Right kidney (tissue), 1 donor: Measurements from ENCODE around the gene SLC44A1.

Experiments
- DNase-seq: peaks from one replicate; pipeline ENCODE4 v3.0.0-alpha.2; 2016

The SLC44A1 gene

DNA sequence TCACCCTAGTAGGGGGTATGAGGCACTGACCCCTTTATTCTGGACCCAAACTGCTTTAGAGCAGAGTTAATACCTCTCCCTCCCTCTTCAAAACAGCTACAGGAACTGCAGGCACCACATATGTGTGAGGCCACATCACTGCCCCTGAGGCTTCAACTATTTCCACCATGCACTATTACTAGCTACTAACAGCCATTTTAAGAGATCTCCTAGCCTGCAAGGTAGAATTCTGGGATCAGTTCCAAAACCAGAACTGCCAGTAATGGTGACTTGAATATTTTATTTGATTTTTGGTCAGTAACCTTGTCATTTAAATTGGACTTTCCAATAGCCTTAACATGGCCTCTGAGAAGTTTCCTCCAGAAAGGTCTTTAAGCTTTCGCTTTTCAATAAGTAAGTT, 148.1 kb downstream of the SLC44A1 start:
- no peak for DNase-seq

DNA sequence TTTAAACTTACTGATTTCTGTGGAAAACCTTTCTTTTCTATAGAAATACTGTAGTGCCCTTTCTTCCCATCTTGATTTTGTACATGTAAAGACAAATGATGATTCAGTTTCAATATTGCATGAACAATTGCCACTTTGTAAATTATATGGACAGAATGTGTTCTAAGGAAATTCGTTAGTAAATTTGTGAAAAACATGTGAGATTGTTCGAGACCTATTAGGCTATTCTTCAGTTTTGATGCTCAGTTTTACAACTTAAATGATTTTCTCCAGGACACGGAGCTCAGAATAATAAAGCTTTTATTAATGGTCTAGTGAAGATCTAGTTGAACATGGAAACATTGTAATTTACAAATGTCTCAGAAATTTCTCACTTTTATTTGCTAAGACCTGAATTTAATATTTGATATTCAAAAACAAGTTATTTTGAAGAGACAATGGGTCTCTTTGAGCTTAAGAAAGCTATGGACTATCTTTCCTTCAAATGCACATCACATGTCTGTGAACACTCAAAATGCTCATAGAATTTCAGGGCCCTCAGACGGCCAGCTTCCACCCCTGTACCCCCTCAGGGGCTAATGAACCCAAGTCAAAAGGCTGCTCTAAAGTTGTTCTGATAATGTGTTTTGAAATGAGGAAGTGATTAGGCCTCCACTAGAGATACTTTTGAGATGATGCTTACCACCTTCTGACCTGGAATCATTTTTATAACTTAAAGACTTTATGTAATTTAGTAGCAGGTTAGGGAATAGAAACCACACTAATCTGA, 149.3 kb downstream of the SLC44A1 start:
- DNase-seq = no peak

DNA sequence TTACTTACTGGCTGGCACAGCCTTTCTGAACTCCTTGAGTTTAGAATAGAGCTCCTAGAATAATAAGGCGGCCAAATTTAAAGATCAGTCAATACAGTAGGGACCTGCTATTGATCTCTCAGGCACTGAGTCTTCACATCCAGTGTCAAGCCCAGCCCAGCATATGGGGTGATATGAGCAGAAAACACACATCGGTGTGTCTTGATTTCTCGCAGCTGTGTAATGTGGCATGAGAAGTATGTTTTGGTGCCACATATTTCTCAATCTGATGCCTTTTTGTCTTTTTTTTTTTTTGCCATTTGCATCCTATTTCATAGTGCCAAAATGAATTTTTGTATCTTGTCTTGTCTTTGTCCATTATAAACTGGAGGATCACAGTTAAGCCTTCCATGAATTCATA, 152.0 kb downstream of the SLC44A1 start:
- DNase-seq = no peak

DNA sequence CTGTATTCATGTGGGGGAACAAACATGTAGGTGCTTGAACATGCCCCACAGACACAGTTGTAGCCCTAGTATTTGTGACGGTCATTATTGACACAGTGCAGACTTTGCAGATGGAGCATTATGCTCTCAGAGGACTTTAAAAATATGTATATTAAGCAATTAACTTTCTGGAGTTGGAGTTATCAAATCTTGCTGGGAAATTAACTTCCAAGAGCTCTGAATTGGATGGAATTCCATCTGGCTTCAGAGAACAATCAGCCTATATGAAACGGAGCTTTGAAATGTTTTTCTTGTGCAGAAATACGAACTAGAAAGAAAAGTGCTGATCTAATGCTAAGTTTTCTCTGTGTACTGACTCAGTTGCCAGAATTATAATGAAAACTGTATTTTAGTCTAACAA, 152.4 kb downstream of the SLC44A1 start:
- no peak for DNase-seq

DNA sequence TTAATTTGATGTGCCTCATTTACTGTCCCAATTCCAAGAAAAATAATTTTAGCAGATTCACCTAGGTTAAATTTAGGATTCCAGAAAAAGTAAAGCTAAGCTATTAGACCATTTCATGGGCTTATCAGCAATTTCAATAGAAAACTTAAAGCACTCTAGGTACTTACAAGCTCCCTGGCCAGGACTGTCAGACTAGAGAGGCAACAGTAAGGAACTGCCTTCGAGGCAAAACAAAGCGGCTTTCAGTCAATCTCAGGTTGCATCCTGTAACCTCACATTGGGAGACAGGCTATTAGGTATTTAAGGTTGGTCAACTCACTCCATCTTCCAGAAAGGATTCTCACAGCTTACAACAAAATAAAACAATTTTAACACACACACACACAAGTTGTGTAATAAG, 154.7 kb downstream of the SLC44A1 start:
- no peak for DNase-seq

DNA sequence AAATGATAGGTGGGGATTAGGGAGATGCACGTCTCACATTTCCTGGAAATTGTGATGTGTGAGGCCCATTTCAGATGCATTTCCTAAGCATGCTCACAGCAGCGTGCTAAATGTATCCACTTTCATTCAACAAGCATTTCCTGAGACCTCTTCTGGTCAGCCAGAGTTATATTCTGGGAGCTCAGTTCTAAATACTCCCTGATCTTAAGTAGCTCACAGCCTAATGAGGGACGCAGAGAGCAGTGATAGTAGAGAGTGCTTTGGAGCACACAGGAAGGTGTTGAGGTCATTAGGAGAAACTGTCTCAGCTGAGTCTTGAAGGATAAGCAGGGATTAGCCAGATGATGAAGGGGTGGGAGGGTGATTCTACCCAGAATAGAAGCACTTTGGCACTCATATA, 157.2 kb downstream of the SLC44A1 start:
- no peak for DNase-seq

DNA sequence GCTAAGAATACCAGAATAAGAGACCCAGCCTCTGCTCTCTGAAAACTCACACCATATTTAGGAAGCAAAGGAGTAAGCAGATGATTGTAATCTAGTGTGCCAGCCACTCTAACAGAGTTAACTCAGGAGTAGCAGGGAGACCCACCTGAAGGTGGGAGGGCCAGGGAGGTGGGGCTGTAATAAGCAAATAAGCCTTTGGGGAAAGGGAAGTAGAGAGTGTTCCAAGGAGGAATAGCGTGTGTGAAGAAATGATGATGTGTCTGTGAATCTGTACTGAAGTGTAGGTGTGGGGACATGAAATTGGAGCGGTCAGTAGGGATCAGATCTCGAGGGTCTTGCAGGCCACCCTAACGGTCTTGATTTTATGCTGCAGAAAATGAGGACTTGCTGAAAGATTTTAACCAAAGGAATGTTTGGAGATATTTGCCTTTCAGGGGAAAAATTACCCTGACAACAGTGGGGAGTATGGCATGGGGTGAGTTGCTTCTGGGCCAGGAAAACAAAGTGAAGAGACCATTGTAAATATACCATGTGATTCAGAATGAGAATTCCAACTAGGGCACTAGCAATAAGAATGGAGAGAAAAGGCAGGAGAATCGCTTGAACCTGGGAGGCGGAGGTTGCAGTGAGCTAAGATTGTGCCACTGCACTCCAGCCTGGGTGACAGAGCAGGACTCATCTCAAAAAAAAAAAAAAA, 159.2 kb downstream of the SLC44A1 start:
- DNase-seq = no peak

DNA sequence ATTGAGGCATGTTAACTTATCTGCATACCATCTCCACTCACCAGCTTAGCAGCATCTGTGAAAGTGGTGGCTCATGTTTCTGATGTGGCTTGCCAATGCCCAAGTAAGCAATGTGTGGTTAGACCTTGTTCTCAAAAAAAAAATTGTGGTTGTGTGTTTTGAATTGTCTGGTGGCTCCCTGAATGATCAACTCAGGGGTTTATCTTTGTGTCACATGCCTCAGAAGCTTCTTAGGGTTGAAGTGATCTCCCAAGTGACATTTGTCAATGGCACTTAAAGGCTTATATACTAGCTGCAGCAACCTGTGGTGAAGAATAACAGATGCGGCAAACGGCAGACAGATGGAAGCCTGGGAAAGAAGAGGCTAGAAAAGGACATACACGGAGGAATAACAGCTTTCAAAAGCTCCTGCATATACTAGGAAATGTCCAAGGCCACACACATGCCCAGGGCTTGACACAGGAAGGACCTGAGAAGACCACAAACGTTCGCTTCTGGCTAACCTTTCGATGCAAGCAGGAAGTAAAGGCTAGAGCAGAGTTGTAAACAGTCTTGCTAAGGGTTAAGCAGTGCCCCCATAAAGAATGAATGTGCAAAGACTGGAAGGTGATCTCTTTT, 161.2 kb downstream of the SLC44A1 start:
- DNase-seq = no peak

DNA sequence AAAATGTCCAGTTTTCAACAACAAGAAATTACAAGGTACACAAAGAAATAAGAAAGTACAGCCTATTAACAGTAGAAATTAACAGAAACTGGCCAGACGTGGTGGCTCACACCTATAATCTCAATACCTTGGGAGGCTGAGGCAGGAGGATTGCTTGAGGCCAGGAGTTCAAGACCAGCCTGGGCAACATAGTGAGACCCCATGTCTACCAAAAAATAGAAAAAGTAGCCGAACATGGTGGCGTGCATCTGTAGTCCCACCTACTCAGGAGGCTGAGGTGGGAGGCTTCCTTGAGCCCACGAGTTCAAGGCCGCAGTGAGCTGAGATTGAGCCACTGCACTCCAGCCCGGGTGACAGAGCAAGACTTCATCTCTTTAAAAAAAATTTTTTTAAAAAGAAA, 161.9 kb downstream of the SLC44A1 start:
- DNase-seq = no peak

DNA sequence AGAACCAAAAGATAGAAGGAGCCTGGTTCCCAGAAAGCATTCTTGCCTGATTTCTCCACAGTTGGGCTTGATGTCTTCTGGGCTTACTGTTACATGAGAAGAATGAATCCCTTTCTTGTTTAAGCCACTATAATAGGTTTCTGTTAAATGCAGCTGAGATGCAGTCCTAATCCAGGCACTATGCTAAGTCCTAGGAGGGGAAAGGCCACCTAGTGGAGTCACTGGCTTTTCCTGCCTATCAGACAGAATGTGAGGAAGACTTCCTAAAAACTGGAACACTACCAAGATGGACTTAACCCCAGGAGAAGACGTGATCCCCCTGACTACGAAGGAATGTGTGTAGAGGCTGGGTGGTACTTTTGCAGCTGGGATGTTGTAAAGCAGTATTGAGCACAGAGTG, 169.1 kb downstream of the SLC44A1 start:
- DNase-seq = no peak

DNA sequence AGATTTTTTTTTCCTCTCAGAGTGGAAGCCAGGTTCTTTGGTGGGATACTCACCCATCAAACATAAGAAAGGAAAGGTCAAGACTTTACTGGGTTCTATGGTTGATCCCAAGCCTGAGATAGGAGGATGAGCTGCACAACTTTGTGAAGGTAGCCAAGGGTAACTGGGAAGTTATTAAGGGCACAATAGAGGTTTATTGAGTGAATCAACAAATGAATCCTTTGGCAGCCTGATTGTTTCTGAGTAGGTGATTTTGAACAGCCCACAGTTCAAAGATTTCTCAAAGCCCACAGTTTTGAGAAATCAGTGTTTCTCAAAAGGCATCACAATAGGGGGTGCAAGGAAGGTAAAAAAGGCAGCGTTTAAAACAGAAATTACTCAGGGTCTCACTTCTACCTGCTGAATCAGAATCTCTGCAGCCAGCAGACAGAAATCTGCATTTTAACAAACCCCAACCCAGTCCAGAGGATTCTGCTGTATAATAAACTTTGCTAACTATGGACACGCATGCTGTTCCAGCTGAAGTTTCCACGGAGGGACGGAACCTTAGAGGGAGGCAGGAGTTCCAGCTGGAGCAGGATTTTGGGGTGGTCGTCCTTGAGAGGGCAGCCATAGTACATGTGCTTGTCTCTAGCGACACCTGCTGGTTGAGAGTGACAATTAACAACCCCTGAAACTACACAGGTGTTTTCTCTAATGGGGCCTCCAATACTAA, 170.7 kb downstream of the SLC44A1 start:
- peak; percentile 50 for DNase-seq

DNA sequence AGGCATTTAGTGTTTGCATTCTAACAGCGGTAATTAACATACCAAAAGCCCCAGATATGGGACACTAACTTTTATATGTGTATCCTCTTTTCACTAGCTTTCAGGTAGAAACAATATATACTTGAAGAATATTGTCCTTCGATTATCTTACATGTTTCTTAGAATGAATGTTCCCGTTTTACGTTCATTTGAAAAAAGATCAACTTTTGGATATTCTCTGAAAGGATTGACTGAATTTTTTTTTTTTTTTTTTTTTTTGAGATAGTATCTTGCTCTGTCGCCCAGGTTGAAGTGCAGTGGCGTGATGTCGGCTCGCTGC, 171.2 kb downstream of the SLC44A1 start:
- DNase-seq = no peak

DNA sequence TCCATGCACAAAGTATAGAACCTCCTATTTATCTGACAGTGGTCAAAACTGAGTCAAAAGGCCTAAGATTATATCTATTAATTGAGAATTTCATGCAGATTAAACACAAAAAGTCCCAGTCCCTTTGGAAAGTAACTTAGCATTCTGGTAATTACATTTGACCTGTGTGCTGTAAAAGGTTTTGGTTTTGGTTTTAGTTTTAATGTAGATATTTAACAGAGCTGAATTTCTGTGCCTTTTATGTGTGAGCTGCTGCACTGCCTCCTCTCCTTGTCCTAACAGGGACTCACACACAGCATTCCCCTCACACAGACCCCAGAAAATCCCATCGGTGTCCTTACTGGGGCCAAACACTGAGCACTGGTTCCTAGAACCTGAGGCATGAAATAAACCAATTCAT, 172.4 kb downstream of the SLC44A1 start:
- DNase-seq = no peak

DNA sequence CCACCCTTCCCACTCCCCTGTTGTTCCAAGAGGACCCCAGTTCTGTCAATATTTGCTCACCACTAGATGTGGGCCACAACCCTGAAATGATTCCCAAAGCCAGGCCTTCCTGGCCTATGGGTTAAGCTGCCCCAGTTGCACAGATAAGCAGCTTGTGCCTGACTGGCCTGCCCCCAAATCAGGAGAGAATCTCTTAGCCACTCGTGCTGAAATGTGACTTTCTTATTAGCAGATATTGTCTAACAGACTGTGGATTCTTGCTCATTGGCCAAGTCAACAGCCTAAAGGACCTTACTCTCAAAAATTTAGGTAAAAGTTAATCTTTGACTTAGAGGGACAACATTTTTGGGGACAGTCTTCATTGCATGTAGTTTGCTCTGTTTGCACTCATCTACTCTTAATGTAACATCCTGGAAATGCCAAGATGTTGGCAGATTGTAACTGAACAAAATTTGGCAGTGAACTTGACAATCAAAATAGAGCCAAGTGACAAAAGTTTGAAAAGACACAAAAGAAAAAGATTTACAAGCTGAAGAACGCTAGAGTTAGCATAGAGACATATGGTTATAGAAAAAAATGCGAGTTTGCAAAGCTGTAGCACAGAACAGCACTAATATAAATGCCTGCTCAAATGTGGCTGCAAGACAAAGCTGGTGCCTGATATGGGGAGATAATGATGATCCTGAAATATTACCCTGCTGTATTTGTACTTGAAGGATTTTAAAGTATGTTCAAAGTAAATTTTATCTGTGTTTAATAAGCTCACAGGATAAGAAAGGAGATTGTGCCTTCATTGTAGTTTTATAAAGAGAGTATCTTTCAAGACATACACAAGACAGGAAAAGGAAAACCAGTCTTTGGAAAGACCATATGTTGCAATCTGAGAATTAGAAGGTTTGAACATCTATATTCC, 174.4 kb downstream of the SLC44A1 start:
- DNase-seq = no peak

DNA sequence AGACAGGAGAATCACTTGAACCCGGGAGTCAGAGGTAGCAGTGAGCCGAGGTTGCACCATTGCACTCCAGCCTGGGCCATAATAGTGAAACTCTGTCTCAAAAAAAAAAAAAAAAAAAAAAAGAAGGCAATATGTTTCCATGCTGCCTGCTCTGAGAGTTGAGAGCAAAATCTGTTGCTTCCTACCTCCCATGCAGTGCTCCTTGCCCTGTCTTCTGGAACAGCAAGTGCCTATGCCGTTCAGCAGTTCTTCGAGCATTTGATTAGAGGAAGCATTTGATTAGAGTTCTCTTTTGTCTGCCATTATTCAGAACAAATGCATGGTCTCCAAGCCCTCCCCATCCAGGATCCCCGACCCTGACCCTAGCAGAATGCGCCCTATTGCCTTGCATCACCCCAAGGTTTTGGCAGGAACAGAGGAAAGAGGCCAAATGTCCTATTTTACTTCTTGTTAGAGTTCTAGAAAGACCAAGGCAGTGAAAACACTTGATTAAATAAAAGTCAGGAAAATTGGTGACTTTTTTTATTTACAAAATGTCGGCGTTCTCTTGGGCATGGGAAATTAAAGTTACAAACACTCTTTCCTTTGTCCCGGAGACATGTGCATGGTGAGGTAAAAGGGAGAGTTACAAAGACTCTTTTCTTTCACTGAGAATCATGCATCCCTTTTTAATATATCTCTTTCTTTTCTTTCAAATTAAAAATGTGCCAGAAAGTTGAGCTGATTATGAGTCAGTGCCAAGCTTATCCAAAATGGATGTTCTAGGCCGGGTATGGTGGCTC, 175.6 kb downstream of the SLC44A1 start:
- no peak for DNase-seq

DNA sequence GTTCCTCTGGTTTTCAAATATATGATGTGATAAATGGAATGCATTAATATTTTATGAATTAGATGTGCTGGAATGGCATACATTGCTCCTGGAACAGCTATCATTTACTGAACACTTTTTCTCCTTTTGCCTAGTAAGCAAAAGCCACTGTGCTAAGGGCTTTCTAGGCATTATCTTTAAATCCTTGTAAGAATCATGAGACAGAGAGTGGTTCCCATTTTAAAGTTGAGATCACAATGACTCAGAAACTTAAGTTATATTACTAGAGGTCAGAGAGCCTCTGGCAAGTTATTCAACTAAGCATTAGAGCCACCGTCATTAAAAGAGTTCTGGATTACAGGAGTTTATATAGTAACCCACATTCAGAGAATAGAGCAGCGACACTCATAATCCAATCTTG, 176.7 kb downstream of the SLC44A1 start:
- DNase-seq = no peak

DNA sequence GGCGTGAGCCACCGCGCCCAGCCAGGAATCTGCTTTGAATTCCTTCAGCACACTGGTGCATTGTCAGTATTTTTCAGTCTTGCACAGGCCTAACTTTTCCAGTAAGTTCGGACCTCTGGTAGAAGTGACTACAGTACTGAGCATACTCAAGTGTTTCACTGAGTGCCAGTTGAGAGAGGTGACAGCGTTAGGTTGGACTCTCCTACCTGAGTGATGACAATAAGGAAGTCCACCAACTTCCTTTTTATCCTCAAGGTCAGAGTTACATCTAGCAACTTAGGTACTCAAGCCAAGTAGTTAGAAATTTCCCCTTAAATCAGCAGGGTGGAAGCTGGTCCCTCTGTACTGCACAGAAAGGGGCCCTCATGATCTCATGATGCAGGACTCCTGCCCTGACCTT, 177.4 kb downstream of the SLC44A1 start:
- DNase-seq = no peak

DNA sequence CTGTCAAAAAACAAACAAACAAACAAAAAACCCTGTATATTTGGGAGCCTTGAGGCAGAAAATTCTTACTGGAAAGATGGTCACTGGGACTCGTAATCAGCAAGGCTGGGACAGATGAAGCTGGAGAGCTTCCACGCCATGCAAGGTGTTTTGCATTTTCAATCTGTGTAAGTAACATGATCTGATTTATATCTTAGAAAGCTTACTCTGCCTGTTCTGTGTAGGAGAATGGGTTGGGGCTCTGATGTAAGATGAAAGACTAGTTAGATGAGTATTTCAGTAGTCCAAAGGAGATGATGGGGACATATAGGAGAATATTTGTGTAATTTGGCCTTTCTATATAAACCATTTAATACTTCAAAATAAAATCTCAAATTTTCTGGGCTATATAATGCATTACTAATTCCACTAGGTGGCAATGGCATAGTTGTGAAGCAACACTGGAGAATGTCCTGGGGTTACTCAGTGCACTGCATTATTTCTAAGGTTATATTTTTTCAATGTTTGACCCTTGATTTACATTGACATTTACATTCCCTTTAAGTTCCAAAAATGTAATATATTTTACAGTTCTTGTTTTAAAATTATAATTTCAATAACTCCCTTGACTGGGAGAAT, 181.5 kb downstream of the SLC44A1 start:
- DNase-seq = no peak

DNA sequence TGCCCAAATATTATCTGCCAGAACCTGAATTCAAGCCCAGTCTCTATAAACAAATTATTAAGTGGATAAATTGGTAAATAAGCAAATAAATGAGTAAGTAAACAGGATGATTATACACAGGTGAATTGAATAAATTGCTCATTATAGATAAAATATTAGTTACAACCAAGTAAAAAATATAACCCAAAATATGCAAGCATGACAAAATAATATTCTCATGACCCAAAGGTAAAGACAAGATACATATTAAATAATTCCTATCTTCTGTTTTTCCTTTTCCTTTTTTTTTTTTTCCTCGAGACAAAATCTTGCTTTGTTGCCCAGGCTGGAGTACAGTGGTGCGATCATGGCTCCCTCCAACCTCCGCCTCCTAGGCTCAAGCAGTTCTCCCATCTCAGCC, 182.2 kb downstream of the SLC44A1 start:
- DNase-seq = no peak

DNA sequence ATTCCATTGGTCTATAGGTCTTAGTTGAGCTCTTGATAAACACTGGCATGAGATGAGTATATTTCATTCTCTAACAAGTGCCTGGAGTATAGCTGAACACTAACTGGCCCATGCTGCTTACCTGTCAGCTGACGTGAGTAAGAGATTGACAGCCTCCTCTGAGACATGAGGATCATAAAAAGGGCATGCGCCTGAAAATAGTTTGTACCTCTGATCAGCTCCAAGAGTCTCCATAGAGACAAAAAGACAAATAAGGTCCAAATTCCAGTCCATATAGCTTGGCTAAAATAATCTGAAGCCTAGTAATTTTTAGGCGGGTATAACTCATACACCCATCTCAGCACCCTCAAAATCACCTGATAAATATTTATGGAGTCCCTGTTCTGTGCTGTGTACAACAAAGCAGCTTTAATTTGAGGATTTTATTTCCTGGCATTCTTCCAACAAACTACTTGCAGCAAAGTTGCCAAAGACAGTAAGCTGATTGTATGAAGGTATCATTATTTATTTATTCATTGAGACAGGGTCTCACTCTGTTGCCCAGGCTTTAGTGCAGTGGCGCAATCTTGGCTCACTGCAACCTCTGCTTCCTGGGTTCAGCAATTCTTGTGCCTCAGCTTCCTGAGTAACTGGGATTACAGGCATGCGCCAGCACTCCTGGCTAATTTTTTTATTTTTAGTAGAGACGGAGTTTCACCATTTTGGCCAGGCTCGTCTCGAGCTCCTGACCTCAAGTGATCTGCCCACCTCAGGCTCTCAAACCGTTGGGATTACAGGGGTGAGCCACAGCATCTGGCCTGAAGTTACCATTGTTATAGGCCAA, 187.2 kb downstream of the SLC44A1 start:
- no peak for DNase-seq
